GM18511 (cell line): Measurements from ENCODE around the gene KRTAP5-4.
"Not testable (repeated sequence)": the region's sequence is repeated elsewhere in the genome, so short reads cannot be mapped to it uniquely, and the experiment has no call there.

Experiments used
- ATAC-seq: cut with Tn5 transposase; IDR thresholded peaks from one replicate; pipeline ENCODE4 v1.9.1; 2021; ENCODE audit warnings: mild to moderate bottlenecking, moderate library complexity; ENCODE audit not compliant: unreplicated experiment

Gene KRTAP5-4

GRCh38 chr11:1604181-1604580, 17.8 kb downstream of the KRTAP5-4 start:
- no peak for ATAC-seq

GRCh38 chr11:1603629-1604028, 18.3 kb downstream of the KRTAP5-4 start:
- ATAC-seq: no peak

- ATAC-seq: not testable (repeated sequence)
Measured at GRCh38 chr11:1601663-1602062, 20.3 kb downstream of the KRTAP5-4 start.

- no peak for ATAC-seq
Measured at GRCh38 chr11:1600626-1601025, 21.3 kb downstream of the KRTAP5-4 start.

GRCh38 chr11:1598816-1599215, 23.1 kb downstream of the KRTAP5-4 start:
- ATAC-seq: no peak

GRCh38 chr11:1598406-1598805, 23.5 kb downstream of the KRTAP5-4 start:
- ATAC-seq: not testable (repeated sequence)

- ATAC-seq: no peak
Measured at GRCh38 chr11:1597994-1598380, 24.0 kb downstream of the KRTAP5-4 start, which contains the start of gene KRTAP5-2. KRTAP5-2 (minus strand) TSS chr11:1598294; CDS start chr11:1598250, 44 bp downstream.

- ATAC-seq: no peak
Measured at GRCh38 chr11:1597331-1597993, 24.5 kb downstream of the KRTAP5-4 start.

GRCh38 chr11:1596576-1597121, 25.3 kb downstream of the KRTAP5-4 start:
- ATAC-seq: not testable (repeated sequence)

GRCh38 chr11:1595994-1596575, 25.9 kb downstream of the KRTAP5-4 start:
- ATAC-seq: not testable (repeated sequence)

- ATAC-seq: no peak
Measured at GRCh38 chr11:1592628-1593027, 29.3 kb downstream of the KRTAP5-4 start.

- ATAC-seq: no peak
Measured at GRCh38 chr11:1589996-1590395, 31.9 kb downstream of the KRTAP5-4 start.

GRCh38 chr11:1589191-1589963, 32.6 kb downstream of the KRTAP5-4 start:
- ATAC-seq: not testable (repeated sequence)

GRCh38 chr11:1586699-1587098, 35.2 kb downstream of the KRTAP5-4 start:
- ATAC-seq: no peak

- not testable (repeated sequence) for ATAC-seq
Measured at GRCh38 chr11:1584661-1585370, 37.1 kb downstream of the KRTAP5-4 start, which contains the start of gene KRTAP5-1. KRTAP5-1 (minus strand) TSS chr11:1585283; CDS start chr11:1585249, 34 bp downstream.

- ATAC-seq: not testable (repeated sequence)
Measured at GRCh38 chr11:1582909-1583308, 39.0 kb downstream of the KRTAP5-4 start.

- ATAC-seq: no peak
Measured at GRCh38 chr11:1581976-1582375, 40.0 kb downstream of the KRTAP5-4 start.

- ATAC-seq: no peak
Measured at GRCh38 chr11:1576825-1577224, 45.1 kb downstream of the KRTAP5-4 start.

GRCh38 chr11:1575756-1576155, 46.2 kb downstream of the KRTAP5-4 start:
- not testable (repeated sequence) for ATAC-seq

- ATAC-seq: no peak
Measured at GRCh38 chr11:1574933-1575242, 47.0 kb downstream of the KRTAP5-4 start.
